SK-N-SH treated with all-trans-retinoic acid at 6 μM for 48 hours (cell line): ENCODE measurements around the gene TDRD7.

ENCODE experiments used
- ATAC-seq: fragments of 200-7000 bp; cut with Tn5 transposase; 3 replicates; pipeline ENCODE4 v1.9.1; 2020; ENCODE audit warnings: mild to moderate bottlenecking, moderate library complexity
- BACH2 ChIP-seq: fragments of 250-450 bp; sonication (Bioruptor Pico); IDR thresholded peaks from 2 replicates; pipeline ENCODE4 v1.9.0; 2021; ENCODE audit warnings: mild to moderate bottlenecking, borderline replicate concordance
- CSDC2 ChIP-seq: fragments of 250-450 bp; sonication (Bioruptor Pico); IDR thresholded peaks from 2 replicates; pipeline ENCODE4 v1.5.0; 2020; ENCODE audit warnings: mild to moderate bottlenecking, moderate library complexity
- GLIS3 ChIP-seq: fragments of 250-450 bp; sonication (Bioruptor Pico); IDR thresholded peaks from 2 replicates; pipeline ENCODE4 v1.5.0; 2020; ENCODE audit warnings: mild to moderate bottlenecking, moderate library complexity
- ISL1 ChIP-seq: fragments of 250-450 bp; sonication (Bioruptor Pico); IDR thresholded peaks from 2 replicates; pipeline ENCODE4 v2.1.2; 2022; ENCODE audit warnings: mild to moderate bottlenecking, moderate library complexity
- PPARA ChIP-seq: fragments of 250-450 bp; sonication (Bioruptor Pico); IDR thresholded peaks from 2 replicates; pipeline ENCODE4 v1.5.0; 2020; ENCODE audit warnings: mild to moderate bottlenecking, borderline replicate concordance
- RARB ChIP-seq: fragments of 250-450 bp; sonication (Bioruptor Pico); IDR thresholded peaks from 2 replicates; pipeline ENCODE4 v1.8.0; 2021; ENCODE audit warnings: mild to moderate bottlenecking, moderate library complexity
- SNAI2 ChIP-seq: fragments of 250-450 bp; sonication (Bioruptor Pico); IDR thresholded peaks from 2 replicates; pipeline ENCODE4 v1.5.0; 2020; ENCODE audit warnings: mild to moderate bottlenecking, moderate library complexity
- TOX ChIP-seq: fragments of 250-450 bp; sonication (Bioruptor Pico); IDR thresholded peaks from 2 replicates; pipeline ENCODE4 v1.8.0; 2021; ENCODE audit warnings: mild to moderate bottlenecking, moderate library complexity, borderline replicate concordance
- ZFP3 ChIP-seq: fragments of 250-450 bp; sonication (Bioruptor Pico); IDR thresholded peaks from 2 replicates; pipeline ENCODE4 v1.5.0; 2020; ENCODE audit warnings: mild to moderate bottlenecking, moderate library complexity
- ZFP30 ChIP-seq: fragments of 450-650 bp; formaldehyde crosslinking; IDR thresholded peaks from 2 replicates; pipeline ENCODE4 v1.5.0; 2022; ENCODE audit warnings: mild to moderate bottlenecking, moderate library complexity
- ZNF565 ChIP-seq: fragments of 450-650 bp; formaldehyde crosslinking; conservative IDR thresholded peaks from 2 replicates; pipeline ENCODE4 v1.5.0; 2020; ENCODE audit warnings: low read depth, mild to moderate bottlenecking, moderate library complexity
- ZNF70 ChIP-seq: fragments of 450-650 bp; formaldehyde crosslinking; IDR thresholded peaks from 2 replicates; pipeline ENCODE4 v1.5.0; 2020; ENCODE audit warnings: mild to moderate bottlenecking, moderate library complexity
- ZNF8 ChIP-seq: fragments of 450-650 bp; formaldehyde crosslinking; IDR thresholded peaks from 2 replicates; pipeline ENCODE4 v1.5.0; 2020; ENCODE audit warnings: mild to moderate bottlenecking, moderate library complexity
- TF ChIP-seq, protein P1 (sequence below): fragments of 250-450 bp; sonication (Bioruptor Pico); IDR thresholded peaks from 2 replicates; pipeline ENCODE4 v1.8.0; 2020; ENCODE audit warnings: mild to moderate bottlenecking, moderate library complexity, borderline replicate concordance
- TF ChIP-seq, protein P2 (sequence below): fragments of 250-450 bp; sonication (Bioruptor Pico); IDR thresholded peaks from 2 replicates; pipeline ENCODE4 v1.5.0; 2020; ENCODE audit warnings: mild to moderate bottlenecking, moderate library complexity
- TF ChIP-seq, protein P3 (sequence below): fragments of 250-450 bp; sonication (Bioruptor Pico); IDR thresholded peaks from 2 replicates; pipeline ENCODE4 v1.5.1; 2020; ENCODE audit warnings: low read depth, mild to moderate bottlenecking, moderate library complexity
- TF ChIP-seq, protein P4 (sequence below): fragments of 250-450 bp; sonication (Bioruptor Pico); IDR thresholded peaks from 2 replicates; pipeline ENCODE4 v1.8.0; 2021; ENCODE audit warnings: low read depth, mild to moderate bottlenecking, moderate library complexity, borderline replicate concordance
- TF ChIP-seq, protein P5 (sequence below): fragments of 250-450 bp; sonication (Bioruptor Pico); IDR thresholded peaks from 2 replicates; pipeline ENCODE4 v1.5.1; 2021; ENCODE audit warnings: mild to moderate bottlenecking, moderate library complexity

TDRD7 gene

DNA sequence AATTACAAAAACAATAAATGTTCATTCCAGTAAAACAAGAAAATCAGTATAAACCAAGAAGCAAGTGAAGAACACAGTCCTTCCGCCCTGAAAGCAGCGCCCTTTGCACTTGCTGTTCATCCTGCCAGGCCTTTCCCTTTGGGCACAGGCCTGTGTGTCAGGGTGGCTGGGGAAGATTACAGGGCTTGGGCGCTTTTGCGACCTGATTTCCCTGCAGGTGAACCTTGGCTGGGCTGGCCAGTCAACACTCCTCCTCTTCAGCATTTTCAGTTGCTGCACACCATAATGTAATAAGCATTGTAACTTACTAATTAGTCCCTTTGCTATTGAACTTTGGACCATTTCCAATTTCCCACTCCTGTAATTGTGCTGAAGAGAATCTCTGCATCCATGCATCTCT is 38.6 kb upstream of the TDRD7 start:
- no peak for TF ChIP-seq ZFP3
- TF ChIP-seq SNAI2 (CRISPR knock-in tag), result no peak
- TF ChIP-seq, protein P1, sequence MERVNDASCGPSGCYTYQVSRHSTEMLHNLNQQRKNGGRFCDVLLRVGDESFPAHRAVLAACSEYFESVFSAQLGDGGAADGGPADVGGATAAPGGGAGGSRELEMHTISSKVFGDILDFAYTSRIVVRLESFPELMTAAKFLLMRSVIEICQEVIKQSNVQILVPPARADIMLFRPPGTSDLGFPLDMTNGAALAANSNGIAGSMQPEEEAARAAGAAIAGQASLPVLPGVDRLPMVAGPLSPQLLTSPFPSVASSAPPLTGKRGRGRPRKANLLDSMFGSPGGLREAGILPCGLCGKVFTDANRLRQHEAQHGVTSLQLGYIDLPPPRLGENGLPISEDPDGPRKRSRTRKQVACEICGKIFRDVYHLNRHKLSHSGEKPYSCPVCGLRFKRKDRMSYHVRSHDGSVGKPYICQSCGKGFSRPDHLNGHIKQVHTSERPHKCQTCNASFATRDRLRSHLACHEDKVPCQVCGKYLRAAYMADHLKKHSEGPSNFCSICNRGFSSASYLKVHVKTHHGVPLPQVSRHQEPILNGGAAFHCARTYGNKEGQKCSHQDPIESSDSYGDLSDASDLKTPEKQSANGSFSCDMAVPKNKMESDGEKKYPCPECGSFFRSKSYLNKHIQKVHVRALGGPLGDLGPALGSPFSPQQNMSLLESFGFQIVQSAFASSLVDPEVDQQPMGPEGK (CRISPR knock-in tag), result no peak
- TF ChIP-seq, protein P2, sequence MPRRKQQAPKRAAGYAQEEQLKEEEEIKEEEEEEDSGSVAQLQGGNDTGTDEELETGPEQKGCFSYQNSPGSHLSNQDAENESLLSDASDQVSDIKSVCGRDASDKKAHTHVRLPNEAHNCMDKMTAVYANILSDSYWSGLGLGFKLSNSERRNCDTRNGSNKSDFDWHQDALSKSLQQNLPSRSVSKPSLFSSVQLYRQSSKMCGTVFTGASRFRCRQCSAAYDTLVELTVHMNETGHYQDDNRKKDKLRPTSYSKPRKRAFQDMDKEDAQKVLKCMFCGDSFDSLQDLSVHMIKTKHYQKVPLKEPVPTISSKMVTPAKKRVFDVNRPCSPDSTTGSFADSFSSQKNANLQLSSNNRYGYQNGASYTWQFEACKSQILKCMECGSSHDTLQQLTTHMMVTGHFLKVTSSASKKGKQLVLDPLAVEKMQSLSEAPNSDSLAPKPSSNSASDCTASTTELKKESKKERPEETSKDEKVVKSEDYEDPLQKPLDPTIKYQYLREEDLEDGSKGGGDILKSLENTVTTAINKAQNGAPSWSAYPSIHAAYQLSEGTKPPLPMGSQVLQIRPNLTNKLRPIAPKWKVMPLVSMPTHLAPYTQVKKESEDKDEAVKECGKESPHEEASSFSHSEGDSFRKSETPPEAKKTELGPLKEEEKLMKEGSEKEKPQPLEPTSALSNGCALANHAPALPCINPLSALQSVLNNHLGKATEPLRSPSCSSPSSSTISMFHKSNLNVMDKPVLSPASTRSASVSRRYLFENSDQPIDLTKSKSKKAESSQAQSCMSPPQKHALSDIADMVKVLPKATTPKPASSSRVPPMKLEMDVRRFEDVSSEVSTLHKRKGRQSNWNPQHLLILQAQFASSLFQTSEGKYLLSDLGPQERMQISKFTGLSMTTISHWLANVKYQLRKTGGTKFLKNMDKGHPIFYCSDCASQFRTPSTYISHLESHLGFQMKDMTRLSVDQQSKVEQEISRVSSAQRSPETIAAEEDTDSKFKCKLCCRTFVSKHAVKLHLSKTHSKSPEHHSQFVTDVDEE (CRISPR knock-in tag), result no peak
- TF ChIP-seq ISL1 (CRISPR knock-in tag), result no peak
- TF ChIP-seq BACH2 (CRISPR knock-in tag), result no peak
- TF ChIP-seq RARB, result no peak
- TF ChIP-seq, protein P3, sequence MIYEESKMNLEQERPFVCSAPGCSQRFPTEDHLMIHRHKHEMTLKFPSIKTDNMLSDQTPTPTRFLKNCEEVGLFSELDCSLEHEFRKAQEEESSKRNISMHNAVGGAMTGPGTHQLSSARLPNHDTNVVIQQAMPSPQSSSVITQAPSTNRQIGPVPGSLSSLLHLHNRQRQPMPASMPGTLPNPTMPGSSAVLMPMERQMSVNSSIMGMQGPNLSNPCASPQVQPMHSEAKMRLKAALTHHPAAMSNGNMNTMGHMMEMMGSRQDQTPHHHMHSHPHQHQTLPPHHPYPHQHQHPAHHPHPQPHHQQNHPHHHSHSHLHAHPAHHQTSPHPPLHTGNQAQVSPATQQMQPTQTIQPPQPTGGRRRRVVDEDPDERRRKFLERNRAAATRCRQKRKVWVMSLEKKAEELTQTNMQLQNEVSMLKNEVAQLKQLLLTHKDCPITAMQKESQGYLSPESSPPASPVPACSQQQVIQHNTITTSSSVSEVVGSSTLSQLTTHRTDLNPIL (CRISPR knock-in tag), result no peak
- TF ChIP-seq GLIS3 (CRISPR knock-in tag), result no peak
- TF ChIP-seq ZNF70 (CRISPR knock-in tag), result no peak
- TF ChIP-seq ZFP30 (CRISPR knock-in tag), result no peak
- TF ChIP-seq, protein P4, sequence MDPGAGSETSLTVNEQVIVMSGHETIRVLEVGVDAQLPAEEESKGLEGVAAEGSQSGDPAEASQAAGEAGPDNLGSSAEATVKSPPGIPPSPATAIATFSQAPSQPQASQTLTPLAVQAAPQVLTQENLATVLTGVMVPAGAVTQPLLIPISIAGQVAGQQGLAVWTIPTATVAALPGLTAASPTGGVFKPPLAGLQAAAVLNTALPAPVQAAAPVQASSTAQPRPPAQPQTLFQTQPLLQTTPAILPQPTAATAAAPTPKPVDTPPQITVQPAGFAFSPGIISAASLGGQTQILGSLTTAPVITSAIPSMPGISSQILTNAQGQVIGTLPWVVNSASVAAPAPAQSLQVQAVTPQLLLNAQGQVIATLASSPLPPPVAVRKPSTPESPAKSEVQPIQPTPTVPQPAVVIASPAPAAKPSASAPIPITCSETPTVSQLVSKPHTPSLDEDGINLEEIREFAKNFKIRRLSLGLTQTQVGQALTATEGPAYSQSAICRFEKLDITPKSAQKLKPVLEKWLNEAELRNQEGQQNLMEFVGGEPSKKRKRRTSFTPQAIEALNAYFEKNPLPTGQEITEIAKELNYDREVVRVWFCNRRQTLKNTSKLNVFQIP, result no peak
- no peak for TF ChIP-seq CSDC2 (CRISPR knock-in tag)
- no peak for ATAC-seq

DNA sequence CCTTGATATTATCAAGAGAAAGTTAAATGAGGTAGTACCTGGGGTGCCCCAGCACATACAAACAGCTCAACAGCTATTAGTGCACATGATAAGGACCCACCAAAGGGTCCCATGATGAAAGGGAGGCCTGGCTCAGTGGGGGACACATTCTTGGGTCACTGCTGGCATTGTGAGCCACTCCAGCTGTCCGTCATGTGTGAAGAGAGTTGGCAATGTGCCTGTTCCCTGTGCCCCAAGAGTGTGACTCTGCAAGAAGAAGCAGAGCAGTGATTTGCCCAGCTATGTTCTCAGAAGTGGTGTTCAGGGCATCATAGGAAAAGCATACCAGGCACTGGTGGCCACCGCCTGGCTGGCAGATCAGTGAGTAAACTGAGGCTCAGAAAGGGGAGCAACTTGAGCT is 37.1 kb upstream of the TDRD7 start:
- no peak for TF ChIP-seq CSDC2 (CRISPR knock-in tag)
- no peak for TF ChIP-seq PPARA
- TF ChIP-seq, protein P5, sequence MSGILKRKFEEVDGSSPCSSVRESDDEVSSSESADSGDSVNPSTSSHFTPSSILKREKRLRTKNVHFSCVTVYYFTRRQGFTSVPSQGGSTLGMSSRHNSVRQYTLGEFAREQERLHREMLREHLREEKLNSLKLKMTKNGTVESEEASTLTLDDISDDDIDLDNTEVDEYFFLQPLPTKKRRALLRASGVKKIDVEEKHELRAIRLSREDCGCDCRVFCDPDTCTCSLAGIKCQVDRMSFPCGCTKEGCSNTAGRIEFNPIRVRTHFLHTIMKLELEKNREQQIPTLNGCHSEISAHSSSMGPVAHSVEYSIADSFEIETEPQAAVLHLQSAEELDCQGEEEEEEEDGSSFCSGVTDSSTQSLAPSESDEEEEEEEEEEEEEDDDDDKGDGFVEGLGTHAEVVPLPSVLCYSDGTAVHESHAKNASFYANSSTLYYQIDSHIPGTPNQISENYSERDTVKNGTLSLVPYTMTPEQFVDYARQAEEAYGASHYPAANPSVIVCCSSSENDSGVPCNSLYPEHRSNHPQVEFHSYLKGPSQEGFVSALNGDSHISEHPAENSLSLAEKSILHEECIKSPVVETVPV (CRISPR knock-in tag), result no peak
- no peak for TF ChIP-seq ZNF8
- TF ChIP-seq RARB, result no peak
- TF ChIP-seq, protein P3 (CRISPR knock-in tag), result no peak
- no peak for TF ChIP-seq ZFP30 (CRISPR knock-in tag)
- TF ChIP-seq, protein P1 (CRISPR knock-in tag), result no peak
- no peak for ATAC-seq

DNA sequence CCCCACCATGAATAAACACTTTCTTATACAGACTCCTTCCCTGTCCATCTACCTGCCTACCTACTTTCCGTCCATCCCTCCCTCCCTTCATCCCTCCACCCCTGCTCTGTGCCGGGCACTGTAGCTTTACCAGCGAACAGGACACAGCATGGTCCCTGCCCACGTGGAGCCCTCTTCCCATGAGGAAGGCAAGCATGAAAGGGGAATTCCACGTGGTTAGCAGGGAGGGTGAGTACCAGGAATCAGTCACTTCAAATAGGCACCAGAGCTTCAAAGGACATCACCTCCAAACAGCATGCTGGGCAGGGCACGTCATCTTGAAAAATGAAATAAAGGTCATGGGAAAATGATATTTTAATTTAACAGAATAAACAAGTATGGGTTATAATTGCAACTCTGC is 35.0 kb upstream of the TDRD7 start:
- no peak for ATAC-seq
- TF ChIP-seq TOX (CRISPR knock-in tag) (no peak), ZNF565 (CRISPR knock-in tag) (no peak), ZNF8 (no peak), ZFP30 (CRISPR knock-in tag) (no peak), BACH2 (CRISPR knock-in tag) (no peak), ZFP3 (no peak)
- TF ChIP-seq, protein P3 (CRISPR knock-in tag), result no peak
- TF ChIP-seq, protein P1 (CRISPR knock-in tag), result no peak
